Limb (tissue), 2 donors: ENCODE results near the gene PLA2G4B.

Experiments used
- DNase-seq, 2 donors: peaks; one replicate each; pipeline ENCODE4 v3.0.0-alpha.2; 2016; ENCODE audit errors: extremely low spot score in 2 of 2

Gene PLA2G4B

GRCh38 chr15:41850482-41851166 is 12.0 kb downstream of the PLA2G4B start:
- DNase-seq: no peak

GRCh38 chr15:41851167-41851523 is 12.5 kb downstream of the PLA2G4B start:
- DNase-seq: no peak

- DNase-seq: no peak
Measured at GRCh38 chr15:41851755-41852370, 13.2 kb downstream of the PLA2G4B start.

- DNase-seq: no peak
Measured at GRCh38 chr15:41852736-41853590, 14.3 kb downstream of the PLA2G4B start.

- DNase-seq: peak in 1 of 2 donors; percentile 45
Measured at GRCh38 chr15:41853831-41854230, 15.2 kb downstream of the PLA2G4B start.

GRCh38 chr15:41854443-41854842 is 15.8 kb downstream of the PLA2G4B start:
- no peak for DNase-seq

GRCh38 chr15:41855261-41855961 is 16.8 kb downstream of the PLA2G4B start:
- DNase-seq: peak in 1 of 2 donors; percentile 42

GRCh38 chr15:41856262-41856661 is 17.6 kb downstream of the PLA2G4B start:
- no peak for DNase-seq

- DNase-seq: no peak
Measured at GRCh38 chr15:41856716-41857115, 18.1 kb downstream of the PLA2G4B start.

GRCh38 chr15:41857316-41857715 is 18.7 kb downstream of the PLA2G4B start:
- DNase-seq: no peak

GRCh38 chr15:41858756-41859155 is 20.1 kb downstream of the PLA2G4B start:
- DNase-seq: no peak

GRCh38 chr15:41860049-41860828 is 21.6 kb downstream of the PLA2G4B start:
- no peak for DNase-seq

- DNase-seq: no peak
Measured at GRCh38 chr15:41861736-41862356, 23.2 kb downstream of the PLA2G4B start.

GRCh38 chr15:41862515-41863116 is 24.0 kb downstream of the PLA2G4B start:
- DNase-seq: no peak

GRCh38 chr15:41865490-41866055 is 26.9 kb downstream of the PLA2G4B start:
- no peak for DNase-seq

- no peak for DNase-seq
Measured at GRCh38 chr15:41866263-41866703, 27.6 kb downstream of the PLA2G4B start.

GRCh38 chr15:41866872-41867579 is 28.4 kb downstream of the PLA2G4B start:
- no peak for DNase-seq

GRCh38 chr15:41868321-41868720 is 29.7 kb downstream of the PLA2G4B start:
- no peak for DNase-seq
